K562 (cell line): ENCODE data around the gene HDHD3. TPM values are rescaled to one million over a fixed set of nuclear protein-coding genes. Genes with fewer than 3 reads are reported as not detected.

ENCODE experiments used
- BRD9 ChIP-seq: fragments of 450-650 bp; IDR thresholded peaks from 2 replicates; pipeline ENCODE4 v1.6.1; 2018; ENCODE audit warnings: low read depth; ENCODE audit not compliant: partially characterized antibody
- CBX3 ChIP-seq, 2 experiments: IDR thresholded peaks; 1 replicate in 1 of 2; 2 replicates in 1 of 2; pipeline ENCODE4 v1.6.1; 2012; ENCODE audit warnings: inconsistent platforms in 2 of 2, low read length in 2 of 2, borderline replicate concordance in 1 of 2, control low read depth in 1 of 2
- CCNT2 ChIP-seq: IDR thresholded peaks from 2 replicates; pipeline ENCODE4 v1.6.1; 2011; ENCODE audit warnings: borderline replicate concordance, low read depth, mild to moderate bottlenecking, moderate library complexity, mixed read lengths, low read length; ENCODE audit not compliant: insufficient read length; ENCODE audit errors: extremely low read depth
- CEBPG ChIP-seq, 3 experiments: fragments of 200-800 bp in 1 of 3; sonication (Bioruptor generic) in 1 of 3; sonication (generic) in 1 of 3; formaldehyde crosslinking in 1 of 3; IDR thresholded peaks in 2 of 3; conservative IDR thresholded peaks in 1 of 3; 2 replicates each; pipeline versions ENCODE4 v1.6.1 to v1.8.0; 2016 to 2022; ENCODE audit warnings: missing compliant biosample characterization in 2 of 3, missing genetic modification characterization in 2 of 3, mild to moderate bottlenecking in 1 of 3, missing genetic modification reagents in 1 of 3
- CREM ChIP-seq: IDR thresholded peaks from 2 replicates; pipeline ENCODE4 v1.6.1; 2014; ENCODE audit warnings: antibody characterized with exemption, low read depth
- ETV5 ChIP-seq: sonication (generic); formaldehyde crosslinking; IDR thresholded peaks from 2 replicates; pipeline ENCODE4 v1.4.0; 2020; ENCODE audit warnings: low read depth, mild to moderate bottlenecking, missing genetic modification reagents
- FIP1L1 ChIP-seq: fragments of 200-400 bp; formaldehyde crosslinking; IDR thresholded peaks from 2 replicates; pipeline ENCODE4 v1.6.1; 2018; ENCODE audit warnings: mild to moderate bottlenecking, low read depth, low read length; ENCODE audit not compliant: poor library complexity, severe bottlenecking
- FOXJ2 ChIP-seq: fragments of 200-800 bp; sonication (Bioruptor generic); IDR thresholded peaks from 2 replicates; pipeline ENCODE4 v1.6.1; 2016; ENCODE audit warnings: missing genetic modification characterization, missing compliant biosample characterization
- GMEB1 ChIP-seq: fragments of 250-450 bp; sonication (Bioruptor Pico); IDR thresholded peaks from 2 replicates; pipeline ENCODE4 v1.4.0; 2020; ENCODE audit warnings: mild to moderate bottlenecking
- MXI1 ChIP-seq: IDR thresholded peaks from 2 replicates; pipeline ENCODE4 v1.6.1; 2011; ENCODE audit warnings: low read depth, mild to moderate bottlenecking, improper control_type of control experiment, low read length
- NCOR1 ChIP-seq: fragments of 450-650 bp; IDR thresholded peaks from 2 replicates; pipeline ENCODE4 v1.6.1; 2016; ENCODE audit warnings: mild to moderate bottlenecking, moderate library complexity
- NEUROD1 ChIP-seq: fragments of 150-350 bp; IDR thresholded peaks from 2 replicates; pipeline ENCODE4 v1.6.1; 2014; ENCODE audit warnings: borderline replicate concordance, low read length, low read depth; ENCODE audit not compliant: partially characterized antibody
- NFIC ChIP-seq: fragments of 450-650 bp; IDR thresholded peaks from 2 replicates; pipeline ENCODE4 v1.6.1; 2017; ENCODE audit warnings: mild to moderate bottlenecking, inconsistent platforms
- NFRKB ChIP-seq: fragments of 450-650 bp; IDR thresholded peaks from 2 replicates; pipeline ENCODE4 v1.6.1; 2016; ENCODE audit warnings: low read depth
- PRMT5 ChIP-seq: sonication (generic); formaldehyde crosslinking; IDR thresholded peaks from 2 replicates; pipeline ENCODE4 v1.5.0; 2020; ENCODE audit warnings: missing genetic modification reagents
- RAD21 ChIP-seq, 2 experiments: fragments of 250-450 bp in 1 of 2; fragments of 450-650 bp in 1 of 2; sonication (Bioruptor Pico) in 1 of 2; formaldehyde crosslinking in 1 of 2; IDR thresholded peaks in 1 of 2; conservative IDR thresholded peaks in 1 of 2; 2 replicates each; pipeline versions ENCODE4 v1.4.0 to v1.8.0; 2020 to 2022; ENCODE audit warnings: mild to moderate bottlenecking in 2 of 2, moderate library complexity in 1 of 2
- SMAD4 ChIP-seq: fragments of 250-450 bp; sonication (Bioruptor Pico); conservative IDR thresholded peaks from 2 replicates; pipeline ENCODE4 v1.8.0; 2021; ENCODE audit warnings: inconsistent platforms, mild to moderate bottlenecking, moderate library complexity
- STAT6 ChIP-seq: sonication (generic); formaldehyde crosslinking; IDR thresholded peaks from 2 replicates; pipeline ENCODE4 v1.8.1; 2023; ENCODE audit warnings: mild to moderate bottlenecking, missing genetic modification reagents
- ZNF644 ChIP-seq: fragments of 200-800 bp; sonication (Bioruptor generic); IDR thresholded peaks from 2 replicates; pipeline ENCODE4 v1.6.1; 2016; ENCODE audit warnings: low read depth, missing genetic modification characterization, missing compliant biosample characterization
- ZNF668 ChIP-seq: fragments of 250-450 bp; sonication (Bioruptor Pico); IDR thresholded peaks from 2 replicates; pipeline ENCODE4 v1.8.0; 2022; ENCODE audit warnings: mild to moderate bottlenecking, inconsistent platforms
- ZNF77 ChIP-seq: fragments of 250-450 bp; sonication (Bioruptor Pico); IDR thresholded peaks from 2 replicates; pipeline ENCODE4 v1.5.0; 2020
- ZNF785 ChIP-seq: fragments of 250-450 bp; sonication (Bioruptor Pico); IDR thresholded peaks from 2 replicates; pipeline ENCODE4 v1.4.0; 2020; ENCODE audit warnings: mild to moderate bottlenecking
- polyA plus RNA-seq, 8 experiments: library from polyadenylated mRNA; depleted of rRNA in 4 of 8; stranded (reverse) in 5 of 8; unstranded in 3 of 8; fragments of >200 nt; fragmentation: Nextera tagmentation in 2 of 8; fragmentation: Illumina TruSeq in 1 of 8; extraction: Ambion mirVana in 2 of 8; extraction: Trizol in 1 of 8; gene quantifications; 2 replicates each; pipeline versions ENCODE4 v1.2.1 to v1.2.3, GENCODE V29; 2011 to 2014; ENCODE audit warnings: inconsistent platforms in 1 of 8, missing spikeins in 1 of 8
- total RNA-seq, 7 experiments: library from RNA; depleted of rRNA in 6 of 7; stranded (reverse); fragments of >200 nt in 6 of 7; fragmentation: Illumina TruSeq in 2 of 7; extraction: Trizol in 2 of 7; gene quantifications; 2 replicates each; pipeline versions ENCODE4 v1.2.1 to v1.2.3, GENCODE V29; 2011 to 2021; ENCODE audit warnings: low replicate concordance in 1 of 7
- TF ChIP-seq, protein P1 (sequence below): fragments of 450-650 bp; IDR thresholded peaks from 2 replicates; pipeline ENCODE4 v1.6.1; 2016; ENCODE audit warnings: low read depth, mild to moderate bottlenecking, moderate library complexity

Gene HDHD3
- total and polyA plus RNA-seq, 9 of the 15 experiments (the other 6 are each of a cell fraction or from before 2014, with no cell fraction given), result 1.1 to 19.1 (median 10.9) TPM

- TF ChIP-seq CBX3 (IDR thresholded peaks at IDR 0.05; ENCODE audit: borderline replicate concordance in 1 of 2, low read length in 2 of 2), result peak in 1 of 2 experiments; percentile 75; a peak in 1 of 3 replicates
- peak; percentile 11; the same call in 1 of the 2 replicates for TF ChIP-seq FOXJ2 (tag)
- TF ChIP-seq CEBPG (CRISPR knock-in tag; IDR thresholded peaks at IDR 0.05), result peak; percentile 59; the same call in 1 of the 2 replicates
- no peak for TF ChIP-seq CEBPG (tag; conservative IDR thresholded peaks at IDR 0.05 in 1 of 2, IDR thresholded peaks at IDR 0.05 in 1 of 2)
- peak; percentile 94 for TF ChIP-seq NFRKB
- no peak for TF ChIP-seq ZNF77 (CRISPR knock-in tag)
- TF ChIP-seq SMAD4, result peak; percentile 73
- peak in 1 of 2 experiments; percentile 17; a peak in 1 of 4 replicates for TF ChIP-seq RAD21 (CRISPR knock-in tag; conservative IDR thresholded peaks at IDR 0.05 in 1 of 2, IDR thresholded peaks at IDR 0.05 in 1 of 2)
- peak; percentile 23; the same call in 1 of the 2 replicates for TF ChIP-seq STAT6 (CRISPR knock-in tag)
- TF ChIP-seq FIP1L1, result no peak
- peak; percentile 82 for TF ChIP-seq CCNT2
- no peak for TF ChIP-seq ZNF668 (CRISPR knock-in tag)
- TF ChIP-seq ETV5, result peak; percentile 79
- TF ChIP-seq PRMT5 (CRISPR knock-in tag), result no peak
- peak; percentile 79 for TF ChIP-seq GMEB1 (CRISPR knock-in tag)
- TF ChIP-seq NFIC, result no peak; the same call in none of the 2 replicates
- TF ChIP-seq CREM, result peak; percentile 84
- no peak for TF ChIP-seq NEUROD1
- TF ChIP-seq ZNF785 (CRISPR knock-in tag), result no peak
- peak; percentile 37; the same call in 1 of the 2 replicates for TF ChIP-seq MXI1
- peak; percentile 23 for TF ChIP-seq BRD9
- TF ChIP-seq, protein P1, sequence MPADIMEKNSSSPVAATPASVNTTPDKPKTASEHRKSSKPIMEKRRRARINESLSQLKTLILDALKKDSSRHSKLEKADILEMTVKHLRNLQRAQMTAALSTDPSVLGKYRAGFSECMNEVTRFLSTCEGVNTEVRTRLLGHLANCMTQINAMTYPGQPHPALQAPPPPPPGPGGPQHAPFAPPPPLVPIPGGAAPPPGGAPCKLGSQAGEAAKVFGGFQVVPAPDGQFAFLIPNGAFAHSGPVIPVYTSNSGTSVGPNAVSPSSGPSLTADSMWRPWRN, result no peak
- TF ChIP-seq ZNF644 (tag), result no peak
- TF ChIP-seq NCOR1, result peak; percentile 47; the same call in 1 of the 2 replicates
Observed at GRCh38 chr9:113410207-113410864, 33.5 kb upstream of the HDHD3 start, which contains the start of the genes C9orf43 and POLE3 (continued).
